Stimulated activated memory B cell treated with anti-CD40 and anti-IgM and Interleukin-4, amounts not matched to agents 10 μg/mL and 1 μg/mL and 100 μg/mL, for 72 hours (primary cell): ENCODE results near the gene ASB16.
"Not testable (repeated sequence)": the region's sequence is repeated elsewhere in the genome, so short reads cannot be mapped to it uniquely, and the experiment has no call there.

ENCODE experiments used
- ATAC-seq: fragments of 150-1000 bp; cut with Tn5 transposase; 2 replicates; pipeline ENCODE4 v1.10.0; 2021
- H3K27ac Mint-ChIP-seq: one replicate; pipeline ENCODE4 v1.8.0; 2022; ENCODE audit warnings: mild to moderate bottlenecking, mixed read lengths
- H3K27me3 Mint-ChIP-seq: one replicate; pipeline ENCODE4 v1.8.0; 2022; ENCODE audit warnings: mixed read lengths
- H3K36me3 Mint-ChIP-seq: one replicate; pipeline ENCODE4 v1.8.0; 2022; ENCODE audit warnings: mixed read lengths
- H3K4me1 Mint-ChIP-seq: one replicate; pipeline ENCODE4 v1.8.0; 2022; ENCODE audit warnings: mixed read lengths
- H3K4me3 Mint-ChIP-seq: one replicate; pipeline ENCODE4 v1.8.0; 2022; ENCODE audit warnings: mild to moderate bottlenecking, moderate library complexity, mixed read lengths
- H3K9me3 Mint-ChIP-seq: one replicate; pipeline ENCODE4 v1.8.0; 2022; ENCODE audit warnings: mixed read lengths

The ASB16 gene, protein sequence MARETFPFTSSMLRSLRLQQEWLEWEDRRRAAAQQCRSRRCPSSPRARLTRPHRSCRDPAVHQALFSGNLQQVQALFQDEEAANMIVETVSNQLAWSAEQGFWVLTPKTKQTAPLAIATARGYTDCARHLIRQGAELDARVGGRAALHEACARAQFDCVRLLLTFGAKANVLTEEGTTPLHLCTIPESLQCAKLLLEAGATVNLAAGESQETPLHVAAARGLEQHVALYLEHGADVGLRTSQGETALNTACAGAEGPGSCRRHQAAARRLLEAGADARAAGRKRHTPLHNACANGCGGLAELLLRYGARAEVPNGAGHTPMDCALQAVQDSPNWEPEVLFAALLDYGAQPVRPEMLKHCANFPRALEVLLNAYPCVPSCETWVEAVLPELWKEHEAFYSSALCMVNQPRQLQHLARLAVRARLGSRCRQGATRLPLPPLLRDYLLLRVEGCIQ

DNA sequence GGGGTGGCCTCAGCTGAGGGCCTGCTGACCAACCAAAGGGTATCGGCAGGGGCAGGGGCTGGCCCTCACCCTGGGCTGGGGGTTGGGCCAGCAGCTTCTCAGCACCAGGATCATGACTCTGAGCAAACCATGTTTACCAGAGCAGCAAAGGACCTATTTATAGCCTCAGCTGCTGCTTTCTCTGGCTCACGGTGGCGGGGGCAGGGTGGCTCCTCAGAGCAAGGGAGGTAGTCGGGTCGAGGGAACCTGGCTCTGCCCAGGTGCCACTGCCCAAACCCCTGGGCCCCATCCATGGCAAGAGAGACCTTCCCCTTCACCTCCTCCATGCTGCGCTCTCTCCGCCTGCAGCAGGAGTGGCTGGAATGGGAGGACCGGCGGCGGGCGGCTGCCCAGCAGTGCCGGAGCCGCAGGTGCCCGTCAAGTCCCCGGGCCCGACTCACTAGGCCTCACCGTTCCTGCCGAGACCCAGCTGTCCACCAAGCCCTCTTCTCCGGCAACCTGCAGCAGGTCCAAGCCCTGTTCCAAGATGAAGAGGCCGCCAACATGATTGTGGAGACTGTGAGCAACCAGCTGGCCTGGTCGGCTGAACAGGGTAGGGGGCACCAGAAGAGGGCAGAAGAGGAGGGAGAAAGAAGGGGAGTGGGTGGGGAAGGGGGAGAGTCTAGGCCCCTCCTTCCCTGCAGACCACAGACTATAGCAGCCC is at the start of gene ASB16:
TSS of gene ASB16 (plus strand) at position 206 of the 703 bp plus-strand sequence. CDS start at position 292, 86 bp downstream.
- Mint-ChIP-seq H3K9me3 (no peaks in the 10 kb centered on the region), H3K27me3 (no peaks in the 10 kb centered on the region), H3K27ac (no peak within 1 kb of the TSS), H3K4me3 (no peak within 1 kb of the TSS), H3K4me1 (peaks cover 21% of the 10 kb centered on the region), H3K36me3 (no peaks in the 10 kb centered on the region)
- ATAC-seq = no peak

- peak overlapping the region; percentile 80 for H3K27ac Mint-ChIP-seq
- H3K9me3 Mint-ChIP-seq = no peaks in the 10 kb centered on the region
- ATAC-seq = no peak
- H3K4me1 Mint-ChIP-seq = peaks cover 67% of the 10 kb centered on the region
- H3K36me3 Mint-ChIP-seq = peaks cover 5% of the 10 kb centered on the region
- no peaks in the 10 kb centered on the region for H3K27me3 Mint-ChIP-seq
- no peak overlapping the region for H3K4me3 Mint-ChIP-seq
Observed at GRCh38 chr17:44120851-44121605, 49.5 kb upstream of the ASB16 start.

- H3K4me3 Mint-ChIP-seq = peak overlapping the region; percentile 84
- H3K36me3 Mint-ChIP-seq = no peaks in the 10 kb centered on the region
- H3K27me3 Mint-ChIP-seq = no peaks in the 10 kb centered on the region
- no peak for ATAC-seq
- peaks cover 58% of the 10 kb centered on the region for H3K4me1 Mint-ChIP-seq
- H3K9me3 Mint-ChIP-seq = no peaks in the 10 kb centered on the region
- peak overlapping the region; percentile 80 for H3K27ac Mint-ChIP-seq
Observed at GRCh38 chr17:44121997-44122815, 48.3 kb upstream of the ASB16 start.

DNA sequence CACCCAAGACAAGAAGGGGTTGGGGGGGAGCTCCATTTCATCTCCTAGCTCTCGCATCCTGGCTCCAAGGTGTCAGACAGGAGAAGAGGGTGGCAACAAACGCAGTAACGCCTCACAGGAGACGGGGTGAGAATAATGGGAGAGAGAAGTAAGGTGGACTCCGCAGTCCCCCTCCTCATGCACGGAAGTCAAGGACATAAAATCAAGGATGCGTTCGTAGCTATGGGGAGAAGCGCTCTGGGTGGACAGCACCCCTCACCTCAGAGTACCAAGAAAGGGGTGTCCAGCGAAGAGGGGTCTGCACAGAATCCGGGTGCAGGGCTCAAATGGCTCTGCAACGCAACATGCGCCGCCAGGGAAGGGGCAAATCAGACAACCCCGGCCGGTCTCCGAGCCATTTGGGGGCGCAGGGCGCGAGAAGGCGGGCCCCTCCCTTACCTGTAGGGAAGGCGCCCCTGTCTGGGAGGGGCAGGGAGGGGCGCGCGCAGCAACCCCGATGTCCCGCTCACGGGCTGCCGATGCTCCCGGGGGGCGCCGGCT is 47.6 kb upstream of the ASB16 start:
- Mint-ChIP-seq H3K4me1 (peaks cover 52% of the 10 kb centered on the region), H3K9me3 (no peaks in the 10 kb centered on the region), H3K27ac (peak overlapping the region; percentile 80), H3K4me3 (peak overlapping the region; percentile 84), H3K36me3 (no peaks in the 10 kb centered on the region), H3K27me3 (no peaks in the 10 kb centered on the region)
- ATAC-seq = peak; percentile 54

DNA sequence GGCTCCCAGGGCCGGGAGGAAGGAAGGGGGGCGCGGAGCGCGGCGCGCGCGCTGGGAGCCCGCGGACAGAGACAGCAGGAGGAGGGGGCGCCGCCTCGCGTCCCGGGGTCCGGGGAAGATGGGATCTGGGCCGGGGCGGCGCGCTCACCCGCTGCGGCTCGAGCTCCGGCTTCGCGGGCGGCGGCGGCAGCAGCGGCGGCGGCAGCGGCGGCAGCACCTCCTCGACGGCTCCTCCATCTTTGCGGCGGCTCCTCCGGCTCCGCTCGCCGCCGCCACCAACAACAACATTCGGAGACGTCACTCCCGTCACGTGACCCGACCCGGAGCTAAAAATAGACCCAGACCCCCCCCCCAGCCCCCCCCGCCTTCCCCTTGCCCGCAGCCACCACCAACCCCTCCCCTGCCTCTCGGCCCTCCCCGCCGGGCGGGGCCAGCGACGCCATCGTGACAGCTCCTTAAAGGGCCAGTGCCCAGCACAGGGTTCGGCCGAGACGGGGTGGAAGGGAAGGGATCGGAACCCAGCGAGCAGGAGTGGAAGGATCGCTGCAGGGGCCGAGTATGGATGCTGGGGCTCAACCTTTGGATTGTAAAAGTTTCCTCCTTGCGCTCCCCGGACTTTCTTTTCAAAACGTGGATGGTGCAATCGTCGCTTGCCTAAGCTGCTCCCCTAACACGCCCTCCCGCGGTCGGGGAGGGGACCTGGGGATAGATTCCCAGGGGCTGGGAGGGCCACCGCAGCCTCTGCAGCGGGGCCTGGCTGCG is 47.0 kb upstream of the ASB16 start, which contains the start of gene HDAC5:
TSS of gene HDAC5 (minus strand) at position 286 of the 762 bp plus-strand sequence. CDS start 6,126 bp downstream, outside the sequence.
- Mint-ChIP-seq H3K27ac (peak within 1 kb of the TSS; percentile 80), H3K36me3 (no peaks in the 10 kb centered on the region), H3K27me3 (no peaks in the 10 kb centered on the region), H3K9me3 (no peaks in the 10 kb centered on the region), H3K4me3 (peak within 1 kb of the TSS; percentile 84), H3K4me1 (peaks cover 45% of the 10 kb centered on the region)
- ATAC-seq = peak; percentile 97

DNA sequence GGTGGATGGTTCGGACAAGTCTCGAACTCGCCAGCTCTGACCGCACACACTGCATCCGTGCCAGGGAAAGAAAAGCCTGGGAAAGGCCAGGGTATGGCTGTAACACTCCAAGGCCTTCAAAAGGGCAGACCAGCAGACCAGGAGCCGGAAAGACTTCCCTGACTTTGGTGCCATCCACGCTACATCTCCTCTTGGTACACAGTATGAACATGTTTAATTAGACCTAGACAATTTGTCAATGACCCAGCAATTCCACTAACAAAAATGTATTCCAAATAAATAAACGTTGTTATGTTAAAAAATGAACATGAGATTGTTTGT is 46.4 kb upstream of the ASB16 start:
- Mint-ChIP-seq H3K4me1 (peaks cover 40% of the 10 kb centered on the region), H3K36me3 (no peaks in the 10 kb centered on the region), H3K27ac (peak overlapping the region; percentile 80), H3K4me3 (peak overlapping the region; percentile 84), H3K9me3 (no peaks in the 10 kb centered on the region), H3K27me3 (no peaks in the 10 kb centered on the region)
- ATAC-seq = no peak

DNA sequence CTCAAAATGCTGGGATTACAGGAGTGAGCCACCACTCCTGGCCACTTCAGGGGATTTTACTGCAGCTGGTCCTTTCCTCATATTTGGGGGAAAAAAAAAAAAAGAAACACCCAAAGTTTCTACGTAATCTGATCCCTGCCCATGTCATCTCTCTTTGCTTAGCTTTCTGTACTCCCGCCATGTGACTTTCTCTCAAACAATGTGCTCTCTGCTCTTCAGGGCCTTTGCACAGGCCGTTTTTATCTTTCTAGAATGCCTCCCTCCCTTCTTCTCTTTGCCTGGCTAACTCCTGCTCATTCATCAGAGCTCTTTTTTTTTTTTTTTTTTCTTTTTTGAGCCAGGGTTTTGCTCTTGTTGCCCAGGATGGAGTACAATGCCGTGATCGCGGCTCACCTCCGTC is 42.1 kb upstream of the ASB16 start:
- Mint-ChIP-seq H3K4me3 (no peak overlapping the region), H3K36me3 (no peaks in the 10 kb centered on the region), H3K27me3 (no peaks in the 10 kb centered on the region), H3K27ac (no peak overlapping the region), H3K4me1 (peaks cover 7% of the 10 kb centered on the region), H3K9me3 (no peaks in the 10 kb centered on the region)
- no peak for ATAC-seq

DNA sequence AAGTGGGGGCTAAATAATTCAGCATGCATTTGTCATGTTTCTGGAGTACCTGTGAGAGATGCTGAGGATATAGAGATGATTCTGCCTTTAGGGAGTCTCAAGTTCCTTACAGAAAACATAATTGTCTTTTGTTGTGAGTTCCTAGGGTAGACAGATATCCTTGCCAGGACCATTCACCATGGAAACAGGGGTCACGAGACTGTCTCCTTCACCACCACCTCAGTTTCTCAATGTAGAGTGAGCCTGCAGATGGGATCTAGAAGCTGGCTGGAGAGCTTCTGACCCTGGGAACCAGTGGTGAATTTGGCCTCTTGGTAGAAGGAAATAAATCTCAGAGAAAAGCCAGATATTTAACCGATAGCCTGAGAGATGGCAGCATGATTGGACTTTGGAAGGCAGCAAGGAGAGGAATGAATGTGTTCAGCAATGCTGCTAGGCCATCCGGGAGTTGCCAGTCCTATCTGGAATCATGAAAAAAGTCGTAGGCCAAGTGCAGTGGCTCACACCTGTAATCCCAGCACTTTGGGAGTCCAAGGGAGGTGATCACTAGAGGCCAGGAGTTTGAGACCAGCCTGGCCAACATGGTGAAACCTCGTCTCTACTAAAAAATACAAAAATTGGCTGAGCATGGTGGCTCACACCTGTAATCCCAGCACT is 39.7 kb upstream of the ASB16 start:
- Mint-ChIP-seq H3K4me1 (no peaks in the 10 kb centered on the region), H3K9me3 (no peaks in the 10 kb centered on the region), H3K27ac (no peak overlapping the region), H3K36me3 (no peaks in the 10 kb centered on the region), H3K27me3 (no peaks in the 10 kb centered on the region), H3K4me3 (no peak overlapping the region)
- ATAC-seq = no peak

DNA sequence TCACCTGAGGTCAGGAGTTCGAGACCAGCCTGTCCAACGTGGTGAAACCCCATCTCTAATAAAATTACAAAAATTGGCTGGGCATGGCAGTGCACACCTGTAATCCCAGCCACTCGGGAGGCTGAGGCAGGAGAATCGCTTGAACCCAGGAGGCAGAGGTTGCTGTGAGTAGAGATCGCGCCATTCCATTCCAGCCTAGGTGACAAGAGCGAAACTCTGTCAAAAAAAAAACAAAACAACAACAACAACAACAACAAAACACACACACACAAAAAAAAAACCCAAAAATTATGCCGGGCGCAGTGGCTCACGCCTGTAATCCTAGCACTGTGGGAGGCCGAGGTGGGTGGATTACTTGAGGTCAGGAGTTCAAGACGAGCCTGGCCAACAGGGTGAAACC is 39.1 kb upstream of the ASB16 start:
- H3K27me3 Mint-ChIP-seq, H3K36me3 Mint-ChIP-seq, H3K4me3 Mint-ChIP-seq, H3K4me1 Mint-ChIP-seq, H3K27ac Mint-ChIP-seq, ATAC-seq, H3K9me3 Mint-ChIP-seq: not testable (repeated sequence)

DNA sequence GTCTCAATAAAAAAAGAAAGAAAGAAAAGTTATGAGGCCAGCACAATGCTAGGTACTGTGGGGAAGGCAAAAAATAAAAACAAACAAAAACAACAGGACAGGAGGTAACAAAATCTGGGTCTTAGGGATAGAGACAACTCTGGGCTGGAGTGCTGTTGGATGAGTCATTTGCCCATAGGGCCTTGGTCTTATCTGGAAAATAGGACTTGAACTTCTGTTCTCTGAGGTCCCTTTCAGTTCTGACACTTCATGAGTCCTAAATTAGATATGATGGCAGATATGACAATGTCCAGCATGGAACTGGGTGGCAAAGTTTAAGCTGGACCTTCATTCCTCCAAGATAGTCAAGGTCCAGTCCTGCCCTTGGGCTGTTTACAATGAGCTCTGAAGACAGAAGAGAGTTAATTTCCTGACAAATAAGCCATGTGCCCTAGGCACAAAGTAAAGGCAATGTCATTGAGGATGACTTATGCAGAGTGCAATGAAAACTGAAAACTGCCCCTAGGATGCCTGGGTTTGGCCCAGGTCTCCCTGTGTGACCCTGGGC is 38.2 kb upstream of the ASB16 start:
- Mint-ChIP-seq H3K4me1 (no peaks in the 10 kb centered on the region), H3K4me3 (no peak overlapping the region), H3K27me3 (no peaks in the 10 kb centered on the region), H3K27ac (peak overlapping the region; percentile 24), H3K9me3 (no peaks in the 10 kb centered on the region), H3K36me3 (no peaks in the 10 kb centered on the region)
- ATAC-seq = peak; percentile 45

GRCh38 chr17:44133918-44134476 is 36.5 kb upstream of the ASB16 start:
- Mint-ChIP-seq H3K27ac (no peak overlapping the region), H3K36me3 (no peaks in the 10 kb centered on the region)

DNA sequence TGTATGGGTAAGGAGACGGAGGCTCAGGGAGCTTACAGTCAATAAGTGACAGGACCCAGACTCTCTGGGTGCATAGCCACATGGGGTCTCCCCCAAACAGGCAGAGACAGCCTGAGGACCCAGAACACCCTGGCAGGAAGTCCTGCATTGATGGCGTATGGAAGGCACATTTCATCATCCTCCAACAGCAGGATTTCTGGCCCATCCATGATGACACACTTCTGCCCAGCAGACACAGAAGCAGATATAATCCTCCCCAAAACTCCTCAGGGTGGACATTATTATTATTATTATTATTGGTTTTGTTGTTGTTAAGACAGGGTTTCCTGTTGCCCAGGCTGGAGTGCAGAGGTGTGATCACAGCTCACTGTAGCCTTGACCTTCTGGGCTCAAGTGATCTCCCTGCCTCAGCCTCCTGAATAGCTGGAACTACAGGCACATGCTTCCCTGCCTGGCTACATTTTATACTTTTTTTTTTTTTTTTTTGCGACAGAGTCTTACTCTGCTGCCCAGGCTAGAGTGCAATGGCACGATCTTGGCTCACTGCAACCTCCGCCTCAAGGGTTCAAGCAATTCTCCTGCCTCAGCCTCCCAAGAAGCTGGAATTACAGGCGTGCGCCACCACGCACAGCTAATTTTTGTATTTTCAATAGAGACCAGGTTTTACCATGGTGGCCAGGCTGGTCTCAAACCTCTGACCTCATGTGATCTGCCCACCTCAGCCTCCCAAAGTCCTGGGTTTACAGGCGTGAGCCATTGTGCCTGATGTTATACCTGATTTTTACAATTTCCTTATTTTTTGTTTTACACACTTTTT is 35.5 kb upstream of the ASB16 start:
- Mint-ChIP-seq H3K4me3 (no peak overlapping the region), H3K36me3 (no peaks in the 10 kb centered on the region), H3K27me3 (peaks cover 17% of the 10 kb centered on the region), H3K9me3 (no peaks in the 10 kb centered on the region), H3K4me1 (peaks cover 11% of the 10 kb centered on the region), H3K27ac (no peak overlapping the region)
- ATAC-seq = no peak

More at GRCh38 chr17:44133918-44134476, 36.5 kb upstream of the ASB16 start:
- H3K9me3 Mint-ChIP-seq = no peaks in the 10 kb centered on the region
- peaks cover 11% of the 10 kb centered on the region for H3K4me1 Mint-ChIP-seq
- ATAC-seq = no peak
- no peak overlapping the region for H3K4me3 Mint-ChIP-seq
- peaks cover 15% of the 10 kb centered on the region for H3K27me3 Mint-ChIP-seq
